Calu3 (cell line): Measurements from ENCODE around the gene IGHMBP2. TPM values are rescaled to one million over a fixed set of nuclear protein-coding genes. Genes with fewer than 3 reads are reported as not detected.

Experiments
- BruUV-seq: library from RNA; stranded (reverse); fragments of 400-500 nt; replicated peaks from 2 replicates; lab custom pipeline; 2021; lab: Mats Ljungman, UMichigan
- CTCF ChIA-PET: fragments of 300-600 bp; sonication (Branson Sonifier 250); formaldehyde crosslinking; loops from one replicate; lab custom pipeline; 2022; ENCODE audit warnings: antibody characterized with exemption; lab: Charles Lee
- DNase-seq: peaks from one replicate; pipeline ENCODE4 v3.0.0; 2022
- H3K27ac Mint-ChIP-seq: one replicate; pipeline ENCODE4 v1.8.0; 2022; ENCODE audit warnings: mixed read lengths; ENCODE audit not compliant: unreplicated experiment
- H3K27me3 Mint-ChIP-seq: one replicate; pipeline ENCODE4 v1.8.0; 2022; ENCODE audit warnings: mixed read lengths; ENCODE audit not compliant: unreplicated experiment
- H3K36me3 Mint-ChIP-seq: one replicate; pipeline ENCODE4 v1.8.0; 2022; ENCODE audit warnings: mild to moderate bottlenecking, moderate library complexity, mixed read lengths; ENCODE audit not compliant: insufficient read depth, unreplicated experiment
- H3K4me1 Mint-ChIP-seq: one replicate; pipeline ENCODE4 v1.8.0; 2022; ENCODE audit warnings: mild to moderate bottlenecking, low read depth, mixed read lengths; ENCODE audit not compliant: unreplicated experiment
- H3K4me3 Mint-ChIP-seq: one replicate; pipeline ENCODE4 v1.8.0; 2022; ENCODE audit warnings: mild to moderate bottlenecking, low read depth, moderate library complexity, mixed read lengths; ENCODE audit not compliant: unreplicated experiment
- H3K9me3 Mint-ChIP-seq: one replicate; pipeline ENCODE4 v1.8.0; 2022; ENCODE audit warnings: low read depth, mixed read lengths; ENCODE audit not compliant: unreplicated experiment
- CTCF ChIP-seq: fragments of 200-600 bp; IDR thresholded peaks from one replicate; pipeline ENCODE4 v1.8.0; 2022; ENCODE audit warnings: antibody characterized with exemption; ENCODE audit not compliant: unreplicated experiment
- intact Hi-C: fragments of 100-400 bp; cut with micrococcal nuclease; formaldehyde crosslinking; loops from one replicate; pipeline ENCODE4 v1.10.0; 2022; ENCODE audit not compliant: unreplicated experiment
- total RNA-seq: library from RNA; stranded (reverse); gene quantifications from 2 replicates; pipeline ENCODE4 v1.2.3, GENCODE V29; 2022

Gene IGHMBP2
- total RNA-seq, 1 experiment from 2014 or later = 32.4 TPM

- no peak overlapping the region for H3K4me3 Mint-ChIP-seq
- no TSS peak for BruUV-seq
- H3K9me3 Mint-ChIP-seq = no peaks in the 10 kb centered on the region
- no peak overlapping the region for H3K27ac Mint-ChIP-seq
- peaks cover 30% of the 10 kb centered on the region for H3K36me3 Mint-ChIP-seq
- CTCF ChIA-PET = no interaction called here
- no peaks in the 10 kb centered on the region for H3K27me3 Mint-ChIP-seq
- no peak for TF ChIP-seq CTCF
- intact Hi-C loops = no loop called here
- no peaks in the 10 kb centered on the region for H3K4me1 Mint-ChIP-seq
- no peak for DNase-seq
Measured at GRCh38 chr11:68891351-68891948, 12.2 kb upstream of the IGHMBP2 start.

DNA sequence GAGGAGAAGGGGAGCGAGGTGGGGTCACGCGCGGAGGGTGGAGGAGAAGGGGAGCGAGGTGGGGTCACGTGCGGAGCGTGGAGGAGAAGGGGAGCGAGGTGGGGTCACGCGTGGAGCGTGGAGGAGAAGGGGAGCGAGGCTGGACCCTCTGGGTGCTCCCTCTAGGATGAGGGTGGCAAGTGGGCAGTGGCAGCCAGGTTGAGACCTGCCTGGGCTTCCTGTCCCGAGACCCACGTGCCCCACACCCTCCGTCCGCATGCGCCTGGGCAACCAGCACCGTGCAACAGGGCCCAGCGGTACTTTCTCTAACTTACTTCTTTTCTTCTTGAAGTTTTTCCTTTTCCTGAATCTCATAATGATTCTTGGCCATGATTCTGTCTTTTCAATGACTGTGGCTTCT lies 11.1 kb upstream of the IGHMBP2 start:
- no TSS peak for BruUV-seq
- no peak for DNase-seq
- H3K9me3 Mint-ChIP-seq = no peaks in the 10 kb centered on the region
- no peak overlapping the region for H3K27ac Mint-ChIP-seq
- no peaks in the 10 kb centered on the region for H3K27me3 Mint-ChIP-seq
- H3K4me3 Mint-ChIP-seq = no peak overlapping the region
- intact Hi-C loops = no loop called here
- no peak for TF ChIP-seq CTCF
- H3K36me3 Mint-ChIP-seq = peaks cover 30% of the 10 kb centered on the region
- CTCF ChIA-PET = no interaction called here
- no peaks in the 10 kb centered on the region for H3K4me1 Mint-ChIP-seq

DNA sequence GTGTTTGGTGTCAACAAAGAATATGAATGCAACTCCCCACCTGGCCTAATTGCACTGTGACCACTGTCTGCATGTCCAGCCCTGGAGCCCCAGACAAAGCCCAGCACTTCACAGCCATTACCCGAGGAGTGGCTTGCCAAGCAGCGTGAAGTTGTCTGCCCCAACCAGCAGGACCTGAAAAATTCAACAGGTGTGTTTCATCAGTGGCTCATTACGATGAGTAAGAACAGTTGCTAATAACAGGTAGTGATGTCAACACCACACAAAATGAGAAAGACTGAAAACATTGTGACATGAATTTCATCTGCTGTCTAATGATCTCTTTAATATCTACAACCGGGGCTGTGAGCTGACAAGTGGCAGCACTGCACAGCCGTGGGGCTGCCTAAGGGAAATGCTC lies 10.4 kb upstream of the IGHMBP2 start:
- no peak for DNase-seq
- CTCF ChIA-PET = no interaction called here
- Mint-ChIP-seq H3K9me3 (no peaks in the 10 kb centered on the region), H3K36me3 (peaks cover 30% of the 10 kb centered on the region), H3K4me3 (no peak overlapping the region), H3K27me3 (no peaks in the 10 kb centered on the region), H3K27ac (no peak overlapping the region), H3K4me1 (no peaks in the 10 kb centered on the region)
- no peak for TF ChIP-seq CTCF
- no TSS peak for BruUV-seq
- intact Hi-C loops = no loop called here

DNA sequence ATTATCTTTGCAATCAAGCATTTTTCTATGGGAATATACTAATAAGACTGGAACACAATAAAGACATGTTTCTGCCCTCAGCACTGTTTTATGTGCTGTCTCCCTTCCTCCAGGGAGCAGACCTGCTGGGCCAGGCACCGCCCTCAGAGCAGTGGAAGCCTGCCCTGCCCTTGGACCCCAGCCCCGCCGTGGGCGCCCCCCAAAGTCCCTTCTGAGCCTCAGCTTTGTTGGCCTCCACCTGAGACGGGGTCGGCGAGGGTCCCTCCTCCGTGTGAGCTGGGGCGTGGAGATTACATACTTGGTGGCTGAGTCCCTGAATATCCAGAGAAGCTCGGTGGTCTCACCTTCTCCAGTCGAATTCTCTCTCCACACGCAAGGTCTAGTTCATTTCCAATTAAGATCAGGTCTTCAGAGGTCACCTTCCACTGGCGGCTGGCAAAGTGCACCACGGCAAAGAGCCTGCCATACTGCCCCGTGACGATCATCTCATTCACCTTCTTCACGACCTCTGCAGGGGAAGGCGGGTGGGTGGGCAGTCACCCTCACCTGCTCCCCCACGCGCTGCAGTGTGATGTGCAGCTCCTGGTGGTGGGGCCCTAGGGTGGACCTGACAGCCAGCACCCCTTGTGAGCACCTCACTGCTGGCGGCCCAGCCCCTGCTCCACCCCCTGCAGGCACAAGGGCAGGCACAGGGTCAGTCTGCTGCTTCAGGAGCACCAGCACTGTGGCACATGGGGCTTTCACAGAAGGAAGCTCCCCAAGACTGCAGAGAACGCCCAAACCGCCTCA lies 7.3 kb upstream of the IGHMBP2 start:
- Mint-ChIP-seq H3K9me3 (no peaks in the 10 kb centered on the region), H3K4me1 (peaks cover under 1% of the 10 kb centered on the region), H3K36me3 (peaks cover 22% of the 10 kb centered on the region), H3K27ac (no peak overlapping the region), H3K4me3 (no peak overlapping the region), H3K27me3 (no peaks in the 10 kb centered on the region)
- CTCF ChIA-PET = no interaction called here
- intact Hi-C loops = no loop called here
- BruUV-seq = no TSS peak
- no peak for DNase-seq
- TF ChIP-seq CTCF = no peak
